GM08714 (cell line): ENCODE measurements around the gene C16orf87.

Experiments
- H3K4me3 ChIP-seq: fragments of 200-500 bp; sonication (Bioruptor generic); 2 replicates; pipeline ENCODE4 v1.5.1; 2014; ENCODE audit warnings: mild to moderate bottlenecking, low read length, inconsistent platforms
- ZNF274 ChIP-seq: IDR thresholded peaks from 2 replicates; pipeline ENCODE4 v1.6.1; 2012; ENCODE audit warnings: mild to moderate bottlenecking, low read depth, low read length

C16orf87 gene

GRCh38 chr16:46828943-46829342 lies 2.0 kb downstream of the C16orf87 start:
- H3K4me3 ChIP-seq = peak overlapping the region; percentile 99
- TF ChIP-seq ZNF274 = no peak

DNA sequence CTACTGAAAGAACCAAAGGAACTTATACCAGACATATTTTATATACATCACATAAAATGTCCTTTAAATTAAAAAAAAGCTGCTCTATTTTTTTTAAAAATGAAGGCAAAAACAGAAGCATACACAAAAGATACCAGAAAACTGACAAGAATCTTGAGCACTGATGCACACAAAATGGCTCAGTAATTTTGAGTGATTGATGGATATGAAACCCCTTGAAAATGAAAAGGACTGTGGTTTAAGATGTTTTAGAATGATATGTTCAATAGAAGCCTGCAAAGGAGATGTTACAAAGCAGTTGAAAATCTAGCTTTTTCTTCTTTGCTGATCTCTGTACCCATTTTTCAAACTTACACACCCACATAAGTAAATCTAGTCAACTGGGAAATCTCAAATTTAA lies 2.7 kb downstream of the C16orf87 start:
- H3K4me3 ChIP-seq = peak overlapping the region; percentile 21; the same call in 1 of the 2 replicates

DNA sequence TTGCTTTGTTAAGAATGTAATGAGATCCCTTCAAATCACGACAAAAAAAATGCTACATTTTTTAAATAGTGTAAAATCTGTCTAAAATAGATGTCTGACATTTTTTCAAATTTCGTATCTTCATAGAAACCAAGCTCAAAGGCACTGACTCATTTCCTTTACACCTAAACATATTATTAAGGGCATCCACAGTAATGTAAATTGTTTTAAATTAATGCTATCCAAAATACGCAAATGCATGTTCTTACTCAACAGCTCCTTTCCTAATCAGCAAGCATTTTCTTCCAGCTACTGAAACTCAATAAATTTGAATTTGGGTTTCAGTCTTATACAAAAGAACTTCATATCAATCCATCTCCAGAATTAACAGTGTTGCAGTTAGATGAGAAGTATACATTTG lies 4.3 kb downstream of the C16orf87 start:
- peak overlapping the region; percentile 16; the same call in 1 of the 2 replicates for H3K4me3 ChIP-seq
- TF ChIP-seq ZNF274 = no peak

More for the DNA sequence above, 2.7 kb downstream of the C16orf87 start:
- no peak for TF ChIP-seq ZNF274

- no peak for TF ChIP-seq ZNF274
- H3K4me3 ChIP-seq = peak overlapping the region; percentile 58; the same call in 1 of the 2 replicates
Observed at GRCh38 chr16:46822270-46822669, 8.7 kb downstream of the C16orf87 start.

DNA sequence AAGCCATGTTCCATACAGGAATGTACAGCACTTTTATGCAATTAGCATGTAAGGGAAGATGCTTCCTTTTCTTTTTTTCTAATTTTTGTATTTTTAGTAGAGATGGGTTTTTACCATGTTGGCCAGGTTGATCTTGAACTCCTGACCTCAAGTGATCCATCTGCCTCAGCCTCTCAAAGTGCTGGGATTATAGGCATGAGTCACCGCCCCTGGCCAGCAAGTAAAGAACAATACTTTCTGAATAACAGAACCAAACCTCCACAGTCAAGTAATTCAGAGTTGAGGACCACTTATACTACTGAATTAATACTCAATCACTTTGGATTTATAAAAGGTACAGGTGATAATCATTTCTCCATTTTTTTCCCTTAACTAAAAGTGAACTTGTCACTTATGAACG lies 13.0 kb downstream of the C16orf87 start:
- no peak for TF ChIP-seq ZNF274

DNA sequence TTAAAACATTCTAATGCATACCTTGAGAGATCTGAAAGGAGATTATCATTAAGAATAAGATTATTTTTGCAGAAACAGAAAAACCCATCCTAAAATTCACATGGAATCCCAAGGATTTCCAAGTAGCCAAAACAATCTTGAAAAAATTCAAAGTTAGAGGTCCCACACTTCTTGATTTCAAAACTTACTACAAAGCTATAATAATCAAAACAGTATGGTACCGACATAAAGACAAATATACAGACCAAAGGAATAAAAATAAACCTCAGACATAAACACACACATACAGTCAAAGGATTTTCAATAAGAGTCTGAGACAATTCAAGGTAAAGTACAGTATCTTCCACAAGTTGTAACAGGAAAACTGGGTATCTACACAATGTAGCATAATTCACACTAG lies 16.2 kb downstream of the C16orf87 start:
- H3K4me3 ChIP-seq = no peak overlapping the region
- TF ChIP-seq ZNF274 = no peak

More for the DNA sequence above, 13.0 kb downstream of the C16orf87 start:
- H3K4me3 ChIP-seq = no peak overlapping the region

GRCh38 chr16:46813611-46814010 lies 17.4 kb downstream of the C16orf87 start:
- TF ChIP-seq ZNF274 = no peak
- no peak overlapping the region for H3K4me3 ChIP-seq

DNA sequence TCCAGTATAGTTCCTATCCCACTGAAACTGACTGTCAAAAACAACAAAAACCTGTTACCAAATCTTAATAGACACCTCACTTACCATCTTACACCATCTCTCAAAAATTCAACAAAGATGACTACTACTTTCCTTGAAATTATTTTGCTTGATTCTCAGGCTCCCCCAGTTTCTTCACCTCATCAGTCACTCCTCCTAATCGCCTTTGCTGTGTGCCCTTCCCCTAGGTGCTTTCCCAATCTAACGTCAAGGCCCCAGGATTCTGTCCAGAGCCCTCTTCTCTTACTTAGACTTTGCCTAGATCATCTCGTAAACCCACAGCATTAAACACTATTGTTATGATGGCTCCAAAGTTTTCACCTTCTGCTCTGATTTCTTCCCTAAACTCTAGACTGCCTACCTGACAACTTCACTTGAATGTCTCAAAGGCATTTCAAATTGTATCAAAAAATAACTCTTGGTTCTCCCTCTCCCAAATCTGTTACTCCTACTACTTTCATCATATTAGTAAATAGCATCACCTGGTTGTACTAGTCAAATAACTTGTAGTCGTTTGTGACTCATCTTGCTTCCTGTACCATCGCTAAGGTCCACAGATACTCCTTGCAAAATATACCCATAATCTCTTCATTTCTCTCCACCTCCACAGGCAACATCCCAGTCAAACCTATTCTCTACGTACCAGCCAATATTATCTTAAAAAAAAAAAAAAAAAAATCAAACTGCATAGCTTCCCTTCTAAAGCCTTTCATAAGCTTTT lies 18.0 kb downstream of the C16orf87 start:
- TF ChIP-seq ZNF274 = no peak
- no peak overlapping the region for H3K4me3 ChIP-seq

DNA sequence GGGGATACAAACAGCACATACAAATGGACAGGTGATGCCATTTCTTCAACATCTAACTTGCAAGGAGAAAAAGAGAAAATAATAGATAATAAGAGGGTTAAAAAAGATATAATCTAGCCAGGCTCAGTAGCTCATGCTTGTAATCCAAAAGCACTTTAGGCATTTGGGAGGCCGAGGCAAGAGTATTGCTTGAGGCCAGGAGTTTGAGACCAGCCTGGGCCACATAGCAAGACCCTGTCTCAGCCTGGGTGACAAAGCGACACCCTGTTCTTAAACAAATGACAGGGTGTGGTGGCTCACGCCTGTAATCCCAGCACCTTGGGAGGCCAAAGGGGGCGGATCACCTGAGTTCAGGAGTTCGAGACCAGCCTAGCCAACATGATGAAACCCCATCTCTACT lies 19.3 kb downstream of the C16orf87 start:
- TF ChIP-seq ZNF274 = no peak
- H3K4me3 ChIP-seq = no peak overlapping the region

- no peak for TF ChIP-seq ZNF274
- no peak overlapping the region; the same call in 1 of the 2 replicates for H3K4me3 ChIP-seq
Observed at GRCh38 chr16:46808997-46809396, 22.0 kb downstream of the C16orf87 start.

DNA sequence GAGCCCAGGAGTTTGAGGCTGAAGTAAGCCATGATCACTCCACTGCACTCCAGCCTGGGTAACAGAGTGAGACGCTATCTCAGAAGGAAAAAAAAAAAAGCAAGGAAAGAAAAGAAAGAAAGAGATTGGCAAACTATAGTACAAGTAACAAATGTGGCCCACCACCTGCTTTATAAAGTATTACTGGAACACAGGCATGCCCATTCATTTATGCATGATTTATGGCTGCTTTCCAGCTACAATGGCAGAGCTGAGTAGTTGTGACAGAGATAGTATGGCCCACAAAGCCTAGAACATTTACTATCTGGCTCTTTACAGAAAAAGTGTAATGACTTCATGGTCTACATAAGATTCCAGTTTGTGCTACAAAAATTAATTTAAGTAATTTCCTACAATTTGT lies 23.6 kb downstream of the C16orf87 start:
- no peak overlapping the region for H3K4me3 ChIP-seq
- no peak for TF ChIP-seq ZNF274

DNA sequence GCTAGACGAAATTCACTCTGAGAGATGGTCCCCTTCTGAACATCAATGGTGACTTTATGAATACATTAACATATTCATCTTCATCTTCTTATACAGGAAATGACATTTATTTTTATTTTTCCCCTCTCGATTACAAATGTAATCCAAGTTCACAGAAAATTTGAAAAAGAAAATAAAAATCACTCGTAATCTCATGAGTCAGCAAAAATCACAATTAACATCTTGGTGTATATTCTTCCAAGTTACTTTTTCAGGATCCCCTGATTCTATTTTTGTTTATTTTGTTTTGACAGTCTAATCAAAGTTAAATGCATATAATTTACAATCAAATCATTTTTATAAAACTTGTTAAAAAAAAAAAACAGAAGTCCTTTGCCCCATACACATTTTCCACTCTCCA lies 27.6 kb downstream of the C16orf87 start:
- H3K4me3 ChIP-seq = no peak overlapping the region
- TF ChIP-seq ZNF274 = no peak

DNA sequence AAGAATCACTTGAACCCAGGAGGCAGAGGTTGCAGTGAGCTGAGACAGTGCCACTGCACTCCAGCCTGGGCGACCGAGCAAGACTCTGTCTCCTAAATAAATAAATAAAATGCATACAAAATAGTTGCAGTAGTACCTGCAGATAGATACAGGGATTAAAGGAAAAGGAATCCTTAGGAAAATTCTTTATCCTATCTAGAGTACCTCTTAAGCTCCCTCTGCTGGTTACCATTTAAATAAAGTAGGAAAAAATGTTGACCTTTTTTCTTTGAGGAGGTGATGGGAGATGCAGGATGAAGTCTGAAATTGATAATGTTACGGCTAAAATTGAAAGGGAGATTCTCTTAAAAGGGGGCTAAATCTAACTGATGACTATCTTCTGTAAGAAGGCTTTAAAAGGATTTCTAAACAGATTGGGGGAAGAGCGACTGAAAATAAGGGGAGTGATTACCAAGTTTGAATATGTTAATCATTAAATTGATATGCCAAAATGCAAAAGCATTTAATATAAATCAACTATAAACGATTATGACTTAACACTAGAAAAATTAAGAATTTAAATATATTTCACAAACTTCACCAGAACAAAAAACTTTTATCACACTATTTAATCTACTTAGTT lies 29.4 kb downstream of the C16orf87 start:
- H3K4me3 ChIP-seq = no peak overlapping the region
- no peak for TF ChIP-seq ZNF274

- no peak overlapping the region for H3K4me3 ChIP-seq
- TF ChIP-seq ZNF274 = no peak
Observed at GRCh38 chr16:46800494-46800893, 30.5 kb downstream of the C16orf87 start.

- TF ChIP-seq ZNF274 = no peak
- H3K4me3 ChIP-seq = no peak overlapping the region
Observed at GRCh38 chr16:46797501-46797900, 33.5 kb downstream of the C16orf87 start.
